CD4-positive, alpha-beta T cell (primary cell): ENCODE results near the gene TMPRSS11A. TPM values are rescaled to one million over a fixed set of nuclear protein-coding genes. Genes with fewer than 3 reads are reported as not detected.

ENCODE experiments used
- ATAC-seq: fragments of 200-7000 bp; cut with Tn5 transposase; one replicate; pipeline ENCODE4 v1.10.0; 2022; ENCODE audit warnings: mild to moderate bottlenecking; ENCODE audit not compliant: poor library complexity
- CTCF ChIA-PET: fragments of 350-600 bp; sonication (Branson Sonifier 250); formaldehyde crosslinking; loops from one replicate; lab custom pipeline; 2021; ENCODE audit warnings: antibody characterized with exemption, inconsistent platforms; lab: Charles Lee
- POLR2A ChIA-PET: fragments of 350-600 bp; sonication (Branson Sonifier 250); formaldehyde crosslinking; loops from one replicate; lab custom pipeline; 2021; ENCODE audit warnings: antibody characterized with exemption, inconsistent platforms; lab: Charles Lee
- DNase-seq, 14 experiments: peaks; one replicate each; pipeline ENCODE4 v3.0.0-alpha.2; 2013 to 2020; ENCODE audit warnings: mixed read lengths in 2 of 14
- H3K27ac ChIP-seq, 2 donors: one replicate each; pipeline versions ENCODE4 v1.5.1 to v1.7.0; 2013; ENCODE audit warnings: low read length in 2 of 2, low read depth in 1 of 2, mild to moderate bottlenecking in 1 of 2
- H3K27me3 ChIP-seq, 2 experiments: 1 replicate in 1 of 2; 2 replicates in 1 of 2; pipeline versions ENCODE4 v1.6.1 to v1.7.0; 2013; ENCODE audit warnings: low read length in 2 of 2, control low read depth in 1 of 2, mild to moderate bottlenecking in 1 of 2, moderate library complexity in 1 of 2; ENCODE audit not compliant: insufficient read depth in 2 of 2, control insufficient read depth in 1 of 2
- H3K36me3 ChIP-seq: one replicate; pipeline ENCODE4 v1.6.1; 2013; ENCODE audit warnings: low read length, control low read depth; ENCODE audit not compliant: insufficient read depth
- H3K4me1 ChIP-seq: one replicate; pipeline ENCODE4 v1.6.1; 2013; ENCODE audit warnings: low read length, control low read depth; ENCODE audit not compliant: insufficient read depth
- H3K4me3 ChIP-seq: one replicate; pipeline ENCODE4 v1.5.1; 2013; ENCODE audit warnings: mild to moderate bottlenecking, low read length, moderate library complexity
- H3K9me3 ChIP-seq, 2 experiments: 1 replicate in 1 of 2; 2 replicates in 1 of 2; pipeline versions ENCODE4 v1.6.1 to v1.7.0; 2013; ENCODE audit warnings: low read length in 2 of 2, mild to moderate bottlenecking in 2 of 2, control low read depth in 1 of 2, moderate library complexity in 1 of 2; ENCODE audit not compliant: control insufficient read depth in 1 of 2, insufficient read depth in 1 of 2
- H3K27ac Mint-ChIP-seq: one replicate; pipeline ENCODE4 v1.8.0; 2020; ENCODE audit warnings: mixed read lengths
- H3K27me3 Mint-ChIP-seq: one replicate; pipeline ENCODE4 v1.8.0; 2021; ENCODE audit warnings: mixed read lengths
- H3K36me3 Mint-ChIP-seq: one replicate; pipeline ENCODE4 v1.8.0; 2021; ENCODE audit warnings: low read depth, mixed read lengths
- H3K4me1 Mint-ChIP-seq: one replicate; pipeline ENCODE4 v1.8.0; 2021; ENCODE audit warnings: low read depth, mixed read lengths
- H3K4me3 Mint-ChIP-seq: one replicate; pipeline ENCODE4 v1.8.0; 2020; ENCODE audit warnings: mild to moderate bottlenecking, mixed read lengths
- H3K9me3 Mint-ChIP-seq: one replicate; pipeline ENCODE4 v1.8.0; 2020; ENCODE audit warnings: mixed read lengths
- CTCF ChIP-seq: fragments of 200-600 bp; IDR thresholded peaks from one replicate; pipeline ENCODE4 v1.8.0; 2022; ENCODE audit warnings: antibody characterized with exemption, mild to moderate bottlenecking
- intact Hi-C, 2 experiments: fragments of 100-400 bp; cut with DNase I in 1 of 2; cut with micrococcal nuclease in 1 of 2; formaldehyde crosslinking; loops; one replicate each; pipeline versions ENCODE4 v1.15.1 to v1.9.0; 2023 to 2025; cut with DNase I, micrococcal nuclease
- total RNA-seq, 174 experiments: library from RNA in 2 of 174; stranded (reverse) in 2 of 174; gene quantifications; one replicate each; pipeline ENCODE4 v1.2.3 and lab custom pipeline; 2021 to 2026

TMPRSS11A gene
- total RNA-seq, 2 experiments from 2014 or later: not detected

- Mint-ChIP-seq H3K27me3 (no peaks in the 10 kb centered on the region), H3K9me3 (peaks cover 6% of the 10 kb centered on the region), H3K4me3 (no peak overlapping the region), H3K36me3 (no peaks in the 10 kb centered on the region), H3K27ac (no peak overlapping the region), H3K4me1 (no peaks in the 10 kb centered on the region)
- Histone ChIP-seq H3K27ac (no peak overlapping the region), H3K36me3 (no peaks in the 10 kb centered on the region), H3K4me1 (no peaks in the 10 kb centered on the region), H3K9me3 (no peaks in the 10 kb centered on the region), H3K4me3 (no peak overlapping the region), H3K27me3 (no peaks in the 10 kb centered on the region)
- no peak for TF ChIP-seq CTCF
- CTCF ChIA-PET: interaction anchor here (0.6 kb wide), 1 partner anchor 124 kb away, joined by 3 read pairs; no protein-coding TSS in a partner anchor
- no peak for ATAC-seq
- intact Hi-C loops: no loop called here
- POLR2A ChIA-PET: no interaction called here
- DNase-seq: no peak
These were observed 22.2 kb downstream of the TMPRSS11A start for GRCh38 chr4:67941074-67941473.

GRCh38 chr4:67940506-67940905 is 22.8 kb downstream of the TMPRSS11A start:
- Mint-ChIP-seq H3K27me3 (no peaks in the 10 kb centered on the region), H3K27ac (no peak overlapping the region), H3K4me3 (no peak overlapping the region), H3K36me3 (no peaks in the 10 kb centered on the region), H3K4me1 (no peaks in the 10 kb centered on the region), H3K9me3 (peaks cover 6% of the 10 kb centered on the region)
- no peaks in the 10 kb centered on the region for H3K36me3 ChIP-seq
- ChIA-PET CTCF (no interaction called here), POLR2A (no interaction called here)
- H3K27me3 ChIP-seq: no peaks in the 10 kb centered on the region
- TF ChIP-seq CTCF: no peak
- no peaks in the 10 kb centered on the region for H3K9me3 ChIP-seq
- no peak overlapping the region for H3K4me3 ChIP-seq
- no peak overlapping the region for H3K27ac ChIP-seq
- DNase-seq (no peak), ATAC-seq (no peak)
- intact Hi-C loops: no loop called here
- H3K4me1 ChIP-seq: no peaks in the 10 kb centered on the region

- ChIA-PET POLR2A (no interaction called here), CTCF (no interaction called here)
- no peaks in the 10 kb centered on the region for H3K4me1 Mint-ChIP-seq
These were observed 24.1 kb downstream of the TMPRSS11A start for GRCh38 chr4:67939195-67939594.

More at GRCh38 chr4:67939195-67939594, 24.1 kb downstream of the TMPRSS11A start:
- H3K27ac Mint-ChIP-seq: no peak overlapping the region
- H3K27me3 Mint-ChIP-seq: no peaks in the 10 kb centered on the region
- intact Hi-C loops: no loop called here
- H3K9me3 Mint-ChIP-seq: peaks cover 6% of the 10 kb centered on the region
- TF ChIP-seq CTCF: no peak
- ATAC-seq (no peak), DNase-seq (no peak)
- no peak overlapping the region for H3K4me3 Mint-ChIP-seq
- H3K36me3 Mint-ChIP-seq: no peaks in the 10 kb centered on the region
- Histone ChIP-seq H3K4me1 (no peaks in the 10 kb centered on the region), H3K36me3 (no peaks in the 10 kb centered on the region), H3K9me3 (no peaks in the 10 kb centered on the region), H3K27me3 (no peaks in the 10 kb centered on the region), H3K27ac (no peak overlapping the region), H3K4me3 (no peak overlapping the region)
